GM18511 (cell line): ENCODE data around the gene TFRC.
"Not testable (repeated sequence)": the region's sequence is repeated elsewhere in the genome, so short reads cannot be mapped to it uniquely, and the experiment has no call there.

Experiments used
- ATAC-seq: cut with Tn5 transposase; IDR thresholded peaks from one replicate; pipeline ENCODE4 v1.9.1; 2021; ENCODE audit warnings: mild to moderate bottlenecking, moderate library complexity; ENCODE audit not compliant: unreplicated experiment

The TFRC gene

DNA sequence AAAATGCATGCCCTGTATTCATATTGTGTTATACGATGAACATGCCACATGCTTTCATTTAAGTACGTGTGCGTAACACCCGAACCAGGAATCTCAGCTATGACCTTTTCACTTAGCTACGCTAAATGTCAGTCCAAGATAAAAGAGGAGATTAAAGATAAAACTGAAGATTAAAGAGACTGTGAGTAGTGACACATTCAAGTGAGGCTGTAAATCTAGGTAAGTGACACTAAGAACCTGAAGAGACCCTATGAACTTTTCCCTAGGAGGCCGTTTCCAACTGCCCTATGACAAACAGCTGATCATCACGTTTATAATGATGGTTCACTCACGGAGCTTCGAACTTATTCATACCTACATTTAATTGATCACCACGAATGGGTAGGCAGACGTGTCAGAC lies 32.2 kb downstream of the TFRC start:
- no peak for ATAC-seq

- ATAC-seq, result no peak
Measured at GRCh38 chr3:196048922-196049598, 32.8 kb downstream of the TFRC start.

GRCh38 chr3:196047391-196048030 lies 34.4 kb downstream of the TFRC start:
- ATAC-seq, result no peak

- no peak for ATAC-seq
Measured at GRCh38 chr3:196044513-196044912, 37.4 kb downstream of the TFRC start.

DNA sequence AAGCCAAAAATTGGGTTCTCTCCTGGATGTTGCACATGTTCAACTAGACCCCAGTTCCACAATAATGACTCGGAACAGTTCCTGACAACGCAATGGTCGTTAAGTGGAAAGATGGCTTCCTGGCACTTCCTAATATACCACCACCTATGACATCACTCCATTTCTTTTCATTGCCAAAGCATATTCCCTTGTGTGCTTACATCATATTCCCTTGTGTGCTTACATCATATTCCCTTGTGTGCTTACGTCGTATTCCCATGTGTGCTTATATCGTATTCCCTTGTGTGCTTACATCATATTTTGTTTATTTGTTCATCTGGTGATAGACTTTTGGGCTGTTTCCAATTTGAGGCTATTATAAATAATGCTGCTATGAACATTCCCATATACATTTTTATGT lies 39.2 kb downstream of the TFRC start:
- ATAC-seq, result no peak

DNA sequence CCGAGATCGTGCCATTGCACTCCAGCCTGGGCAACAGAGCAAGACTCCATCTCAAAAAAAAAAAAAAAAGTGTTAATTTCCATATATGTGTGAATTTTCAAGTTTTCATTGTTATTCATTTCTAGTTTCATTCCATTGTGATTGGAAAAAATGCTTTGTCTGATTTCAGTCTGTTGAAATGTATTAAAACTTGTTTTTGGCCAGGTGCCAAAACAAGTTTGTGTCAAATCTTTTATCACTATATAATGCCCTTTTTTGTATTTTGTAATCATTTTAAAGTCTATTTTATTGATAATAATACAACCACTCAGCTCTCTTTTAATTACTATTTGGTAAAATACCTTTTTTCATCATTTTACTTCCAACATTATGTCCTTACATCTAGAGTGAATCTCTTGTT lies 42.5 kb downstream of the TFRC start:
- ATAC-seq, result no peak

DNA sequence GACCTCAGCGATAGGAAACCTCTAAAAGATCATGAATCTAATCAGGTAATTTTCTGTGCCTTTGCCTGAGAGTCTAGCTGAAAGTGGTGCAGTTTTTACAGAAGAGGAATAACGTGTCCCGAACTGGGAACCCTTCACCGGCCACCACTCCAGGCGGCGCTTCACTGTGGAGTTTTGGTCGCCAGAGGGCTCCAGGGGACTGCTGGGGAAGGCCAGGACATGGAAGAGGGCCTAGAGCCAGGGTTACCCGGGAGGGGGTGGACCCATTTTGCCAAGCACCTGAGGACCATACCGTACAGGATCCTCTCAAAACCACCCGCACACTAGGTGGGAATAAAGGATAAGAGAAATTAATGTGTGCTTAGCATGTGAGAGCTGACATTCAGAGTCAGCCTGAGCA lies 55.8 kb downstream of the TFRC start:
- not testable (repeated sequence) for ATAC-seq

DNA sequence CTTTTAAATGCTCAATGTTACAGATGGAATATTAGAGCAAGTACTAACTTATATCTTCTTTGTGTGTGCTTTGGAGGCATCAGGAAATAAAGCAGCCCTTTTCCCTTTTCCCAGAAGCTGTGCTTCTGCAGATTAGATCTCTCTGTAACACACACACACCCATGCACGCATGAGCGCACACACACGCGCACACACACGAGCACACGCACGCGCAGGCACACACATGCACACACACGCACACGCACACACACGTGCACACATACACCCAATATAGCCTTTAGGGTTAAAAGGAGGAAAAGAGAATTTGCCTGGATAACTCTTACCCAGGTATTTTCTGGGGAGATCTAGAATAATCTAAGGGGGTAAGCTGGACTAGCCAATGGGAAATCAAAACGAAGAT lies 56.9 kb downstream of the TFRC start:
- no peak for ATAC-seq

GRCh38 chr3:196023947-196024346 lies 57.9 kb downstream of the TFRC start:
- ATAC-seq, result no peak

DNA sequence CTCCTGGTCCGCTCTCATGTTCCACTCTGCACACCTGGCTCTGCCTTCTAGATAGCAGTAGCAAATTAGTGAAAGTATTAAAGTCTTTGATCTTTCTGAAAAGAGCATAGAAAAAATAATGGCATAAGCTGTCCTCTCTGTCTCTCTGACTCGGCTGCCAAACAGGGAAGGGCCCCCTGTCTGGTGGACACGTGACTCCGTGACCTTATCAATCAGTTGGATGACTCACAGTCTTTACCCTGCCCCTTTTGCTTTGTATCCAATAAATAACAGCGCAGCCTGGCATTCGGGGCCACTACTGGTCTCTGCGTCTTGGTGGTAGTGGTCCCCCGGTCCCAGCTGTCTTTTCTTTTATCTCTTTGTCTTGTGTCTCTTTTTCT lies 59.4 kb downstream of the TFRC start:
- not testable (repeated sequence) for ATAC-seq

DNA sequence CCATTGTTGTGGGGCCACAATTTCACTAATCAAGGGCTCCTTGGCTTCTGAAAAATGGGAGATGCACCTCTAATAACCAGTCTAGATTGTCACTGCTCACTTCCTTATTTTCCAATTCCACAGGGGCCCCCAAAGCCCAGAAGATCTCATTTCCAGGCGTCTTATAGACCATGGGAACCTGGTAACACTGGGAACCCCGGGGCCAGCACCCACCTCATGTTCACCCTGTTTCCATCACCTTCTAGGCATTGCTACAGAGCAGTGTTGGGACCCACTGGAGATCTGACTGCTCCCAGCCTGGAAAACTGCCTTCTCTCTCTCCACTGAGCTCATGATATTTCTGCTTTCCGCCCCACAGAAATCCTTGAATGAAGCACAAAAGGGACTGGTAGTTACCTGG lies 61.5 kb downstream of the TFRC start:
- ATAC-seq, result no peak

- not testable (repeated sequence) for ATAC-seq
Measured at GRCh38 chr3:196019576-196019975, 62.3 kb downstream of the TFRC start.

- not testable (repeated sequence) for ATAC-seq
Measured at GRCh38 chr3:196018159-196018558, 63.7 kb downstream of the TFRC start.

GRCh38 chr3:196016485-196016884 lies 65.4 kb downstream of the TFRC start:
- no peak for ATAC-seq

DNA sequence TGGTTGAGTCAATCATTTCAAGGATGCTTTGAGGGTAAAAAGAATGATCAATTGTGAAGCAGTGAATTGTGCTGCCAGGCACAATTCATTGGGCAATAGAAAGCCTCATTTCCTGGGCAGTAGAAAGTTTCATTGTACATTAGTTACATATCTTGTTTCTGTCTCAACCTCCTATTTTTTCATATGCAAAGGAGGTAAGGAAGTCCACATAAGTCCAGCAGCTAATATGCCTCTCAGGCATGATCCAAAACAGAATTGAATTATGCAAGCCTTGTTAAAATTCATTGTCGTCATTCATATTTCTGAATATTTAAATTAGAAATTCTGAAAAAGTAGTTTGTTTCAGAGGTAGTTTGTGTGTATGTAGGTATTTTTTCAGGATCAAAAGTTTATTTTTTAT lies 65.8 kb downstream of the TFRC start:
- no peak for ATAC-seq

GRCh38 chr3:196013587-196014487 lies 68.1 kb downstream of the TFRC start:
- ATAC-seq, result no peak

DNA sequence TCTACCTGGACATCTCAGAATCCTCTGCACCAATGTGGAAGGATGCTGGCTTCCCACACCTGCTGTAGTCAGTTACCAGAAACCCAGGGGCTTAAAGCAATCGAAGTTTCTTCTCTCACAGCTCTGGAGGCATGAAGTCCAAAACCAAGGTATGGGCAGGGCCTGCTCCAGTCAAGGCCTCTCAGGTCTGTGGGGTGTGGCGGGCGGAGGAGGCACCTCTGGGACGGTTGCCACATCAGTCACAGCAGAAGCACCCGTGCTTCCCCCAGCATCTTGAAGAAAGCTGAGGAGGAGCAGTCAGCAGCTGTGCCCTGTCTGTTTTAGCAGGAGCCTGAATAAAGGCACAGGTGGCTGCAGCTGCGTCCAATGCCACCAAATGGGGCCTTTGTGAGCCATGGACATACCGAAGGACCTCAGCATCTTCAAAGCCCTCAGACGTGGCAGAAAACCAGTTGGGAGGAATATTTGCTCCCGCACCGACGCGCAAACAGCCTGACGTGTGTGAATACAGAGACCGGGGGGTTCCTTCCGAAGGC lies 68.9 kb downstream of the TFRC start:
- ATAC-seq, result no peak

DNA sequence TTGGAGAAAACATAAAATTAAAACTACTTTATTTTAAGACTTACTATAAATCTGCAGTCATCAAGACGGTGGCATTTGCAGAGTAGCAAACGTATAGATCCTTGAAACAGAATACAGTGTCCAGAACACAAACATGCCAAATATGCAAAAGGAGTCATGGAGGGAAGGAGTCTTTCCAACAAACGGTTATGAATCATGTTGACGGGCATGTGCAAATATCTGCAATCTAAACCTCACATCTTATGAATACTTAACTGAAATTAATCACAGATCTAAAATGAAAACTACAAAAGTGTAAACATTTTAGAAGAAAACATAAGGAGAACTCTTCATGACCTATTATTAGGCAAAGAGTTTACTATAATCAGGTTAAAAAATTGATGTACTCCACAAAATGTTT lies 69.4 kb downstream of the TFRC start:
- ATAC-seq, result no peak

- ATAC-seq, result no peak
Measured at GRCh38 chr3:196009456-196009855, 72.4 kb downstream of the TFRC start.

DNA sequence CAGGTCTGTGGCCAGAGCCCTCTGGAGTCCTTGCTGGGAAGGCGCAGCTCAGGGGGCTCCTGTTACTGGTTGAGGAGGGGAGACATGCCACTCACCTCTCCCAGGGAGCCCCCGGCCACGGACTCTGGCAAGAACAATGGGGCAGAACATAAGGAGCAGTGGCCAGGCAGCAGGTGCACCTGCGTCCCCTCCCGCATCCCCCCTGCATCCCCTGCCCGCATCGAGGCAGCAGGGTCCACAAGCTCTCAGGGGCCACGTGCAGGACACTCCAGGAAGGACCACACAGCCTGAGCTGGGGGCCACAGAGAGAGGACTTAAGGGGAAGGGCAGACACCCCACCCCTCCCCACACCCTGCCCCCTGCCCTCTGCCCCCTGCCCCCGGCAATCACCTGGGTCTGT lies 73.0 kb downstream of the TFRC start:
- no peak for ATAC-seq

DNA sequence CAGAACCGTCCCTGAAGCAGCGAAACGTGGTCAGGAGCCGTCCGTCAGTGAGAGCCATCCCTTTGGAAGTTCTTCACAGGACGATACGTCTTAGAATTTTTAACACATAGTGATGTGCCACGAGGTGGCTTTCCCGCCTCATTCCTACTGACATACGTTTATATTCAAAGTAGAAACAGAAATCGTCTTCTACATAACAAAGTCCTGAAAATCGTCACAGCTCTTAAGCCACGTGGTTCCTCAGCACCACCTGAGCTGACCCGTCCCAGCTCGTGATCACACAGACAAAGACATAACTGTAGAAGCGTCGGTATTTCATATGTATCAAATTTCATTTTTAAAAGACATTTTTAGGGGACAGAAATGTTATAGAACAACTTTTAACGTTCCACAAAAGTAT lies 73.5 kb downstream of the TFRC start:
- no peak for ATAC-seq
